Measurements from ENCODE around the gene INTS4.
"Not testable (repeated sequence)": the region's sequence is repeated elsewhere in the genome, so short reads cannot be mapped to it uniquely, and the experiment has no call there.

Gene INTS4

DNA sequence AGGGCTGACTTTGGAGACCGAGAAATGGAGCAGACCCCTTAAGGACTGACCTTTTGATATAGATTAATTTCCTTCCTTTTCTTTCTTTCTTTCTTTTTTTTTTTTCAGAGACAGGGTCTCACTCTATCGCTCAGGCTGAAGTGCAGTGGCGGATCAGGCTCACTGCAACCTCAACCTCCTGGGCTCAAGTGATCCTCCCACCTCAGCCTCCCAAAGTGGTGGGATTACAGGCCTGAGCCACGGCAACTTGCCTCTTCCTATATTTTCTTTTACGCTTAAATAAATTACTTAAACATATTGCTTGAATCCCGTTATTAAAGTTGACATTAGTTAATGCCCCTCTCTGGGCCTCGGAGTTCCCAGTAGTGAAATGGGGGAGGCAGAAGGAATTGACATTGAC, 29.0 kb upstream of the INTS4 start:
- DNase-seq, result no peak

DNA sequence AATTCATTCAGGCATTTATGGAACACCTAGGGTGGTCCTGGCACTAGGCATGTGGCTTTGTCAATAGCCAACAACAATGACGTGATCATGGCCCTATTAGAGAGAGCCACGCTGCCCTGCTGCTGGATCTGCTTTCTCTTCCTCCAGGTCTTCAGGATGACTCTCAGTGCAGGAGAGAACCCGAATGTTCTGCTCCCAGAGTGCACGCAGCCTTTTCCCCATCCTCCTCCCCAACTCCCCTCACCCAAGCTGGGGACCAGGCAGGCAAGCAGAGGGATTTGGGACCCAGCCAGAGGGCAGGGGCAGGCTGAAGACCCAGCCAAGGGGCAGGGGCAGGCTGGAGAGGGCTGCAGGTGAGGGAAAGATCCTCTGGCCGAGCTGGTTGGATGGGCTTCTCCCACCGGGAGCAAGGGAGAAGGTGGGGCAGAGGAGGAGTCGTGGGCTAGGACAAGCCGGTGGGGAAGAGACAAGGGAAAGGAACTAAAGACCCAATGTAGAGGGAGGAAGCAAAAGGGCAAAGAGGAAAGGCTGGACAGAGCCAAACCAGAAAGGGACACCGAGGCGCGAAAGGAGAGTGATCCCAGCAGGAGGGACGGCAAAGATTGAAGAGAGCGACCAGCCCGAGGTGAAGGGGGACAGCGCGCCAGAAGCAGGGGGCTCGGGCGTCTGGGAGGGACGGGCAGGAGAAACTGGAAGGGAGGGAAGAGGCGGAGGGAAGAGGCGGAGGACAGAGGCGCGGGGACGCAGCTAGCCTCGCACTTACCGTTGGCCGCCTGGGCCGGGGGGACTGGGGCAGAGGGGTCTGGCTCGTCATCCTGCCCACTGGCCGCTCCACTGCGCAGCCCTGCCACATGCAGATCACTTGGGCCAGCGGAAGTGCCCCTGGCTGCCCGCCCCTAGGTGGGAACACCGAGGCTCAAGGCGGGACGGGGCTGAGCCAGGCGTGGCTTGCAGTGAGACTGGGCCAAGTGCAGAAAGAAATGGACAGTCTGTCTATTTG, 28.2 kb upstream of the INTS4 start, which contains the start of gene KCTD14:
Gene KCTD14, minus strand, starts transcription at position 880 of the 1,000 bp plus-strand sequence. Its CDS starts 27 bp downstream, at position 853.
- DNase-seq, result peak; percentile 34

DNA sequence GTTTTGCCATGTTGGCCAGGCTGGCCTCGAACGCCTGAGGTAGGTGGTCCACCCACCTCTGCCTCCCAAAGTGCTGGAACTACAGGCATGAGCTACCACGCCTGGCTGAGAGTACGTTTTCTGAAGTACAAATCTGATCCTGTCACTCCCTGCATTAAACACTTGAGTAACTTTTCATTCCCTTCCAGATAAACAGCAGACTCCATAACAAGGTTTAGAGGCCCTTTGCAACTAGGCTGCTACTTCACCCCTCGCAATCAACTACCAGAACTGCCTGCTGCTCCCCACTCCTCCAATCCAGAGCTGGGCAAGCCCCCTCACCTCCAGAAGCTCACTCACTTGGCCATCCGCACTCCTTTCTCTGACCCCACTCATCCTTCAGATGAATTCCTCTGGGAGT, 27.1 kb upstream of the INTS4 start:
- DNase-seq, result no peak

GRCh38 chr11:78020246-78020645, 25.8 kb upstream of the INTS4 start:
- DNase-seq, result no peak

DNA sequence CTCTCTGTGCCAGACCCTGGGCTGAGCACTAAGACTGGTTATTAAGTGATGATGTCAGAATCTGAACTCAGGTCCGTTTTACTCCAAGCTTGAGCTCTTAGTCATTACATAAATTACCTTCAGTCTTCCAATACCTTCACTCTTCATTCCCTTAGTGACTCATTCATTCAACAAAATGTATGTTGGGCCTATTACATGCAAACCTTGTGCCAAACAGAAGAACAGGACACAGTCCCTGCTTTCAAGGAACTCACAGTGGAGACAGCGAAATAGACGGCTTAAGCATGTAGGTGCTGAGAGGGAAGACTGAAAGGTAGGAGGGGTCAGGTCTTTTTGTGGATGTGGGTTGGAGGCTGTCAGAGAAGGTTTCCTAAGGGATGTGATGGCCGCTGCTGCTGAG, 25.3 kb upstream of the INTS4 start:
- no peak for DNase-seq

GRCh38 chr11:78015878-78016277, 21.4 kb upstream of the INTS4 start:
- DNase-seq, result no peak

DNA sequence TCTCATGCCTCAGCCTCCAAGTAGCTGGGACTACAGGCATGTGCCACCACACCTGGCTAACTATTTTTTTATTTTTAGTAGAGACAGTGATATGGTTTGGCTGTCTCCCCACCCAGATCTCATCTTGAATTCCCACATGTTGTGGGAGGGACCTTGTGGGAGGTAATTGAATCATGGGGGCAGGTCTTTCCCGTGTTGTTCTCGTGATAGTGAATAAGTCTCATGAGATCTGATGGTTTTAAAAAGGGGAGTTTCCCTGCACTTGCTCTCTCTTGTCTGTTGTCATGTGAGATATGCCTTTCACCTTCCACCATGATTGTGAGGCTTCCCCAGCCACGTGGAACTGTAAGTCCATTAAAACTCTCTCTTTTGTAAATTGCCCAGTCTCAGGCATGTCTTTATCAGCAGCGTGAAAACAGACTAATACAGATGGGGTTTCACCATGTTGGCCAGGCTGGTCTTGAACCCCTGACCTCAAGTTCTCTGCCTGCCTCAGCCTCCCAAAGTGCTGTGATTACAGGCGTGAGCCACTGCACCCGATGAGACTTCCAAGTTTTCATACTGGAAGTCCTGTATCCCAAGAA, 20.6 kb upstream of the INTS4 start:
- not testable (repeated sequence) for DNase-seq

DNA sequence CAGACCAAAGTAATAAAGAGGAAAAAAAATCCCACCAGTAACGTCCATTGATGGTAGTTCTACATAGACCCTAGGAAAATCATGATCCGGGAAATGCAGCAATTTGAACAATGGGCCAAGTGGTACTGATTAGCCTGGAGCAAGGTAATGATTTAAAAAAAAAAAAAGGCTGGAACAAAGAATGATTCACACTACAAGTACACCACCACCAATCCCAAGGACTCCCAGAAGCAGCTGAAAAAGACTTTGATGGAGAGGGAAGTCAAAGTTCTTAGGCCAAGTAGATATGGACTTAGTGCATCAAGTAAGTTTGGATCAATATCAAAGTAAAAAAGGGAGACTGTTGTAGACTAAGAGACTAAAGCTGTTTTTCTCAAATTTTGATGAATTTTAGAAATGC, 16.8 kb upstream of the INTS4 start:
- no peak for DNase-seq

GRCh38 chr11:78010755-78011154, 16.3 kb upstream of the INTS4 start:
- no peak for DNase-seq

DNA sequence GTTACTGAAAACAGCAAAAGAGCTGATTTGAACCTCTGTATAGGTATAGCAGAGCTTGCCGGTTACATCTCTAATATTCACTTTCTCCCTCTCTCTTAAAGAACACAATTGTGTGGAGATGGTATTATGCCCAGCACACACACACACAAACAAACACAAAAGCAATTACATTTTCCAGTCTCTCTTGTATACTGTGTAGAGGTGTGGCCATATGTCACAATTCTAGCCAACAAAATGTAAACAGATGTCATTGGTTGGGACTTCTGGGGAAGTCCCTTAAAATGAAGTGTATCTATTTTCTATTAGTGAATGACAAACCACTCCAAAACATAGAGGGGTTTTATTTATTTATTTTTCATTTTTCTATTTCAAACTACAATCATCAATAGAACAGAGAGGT, 15.8 kb upstream of the INTS4 start:
- no peak for DNase-seq

DNA sequence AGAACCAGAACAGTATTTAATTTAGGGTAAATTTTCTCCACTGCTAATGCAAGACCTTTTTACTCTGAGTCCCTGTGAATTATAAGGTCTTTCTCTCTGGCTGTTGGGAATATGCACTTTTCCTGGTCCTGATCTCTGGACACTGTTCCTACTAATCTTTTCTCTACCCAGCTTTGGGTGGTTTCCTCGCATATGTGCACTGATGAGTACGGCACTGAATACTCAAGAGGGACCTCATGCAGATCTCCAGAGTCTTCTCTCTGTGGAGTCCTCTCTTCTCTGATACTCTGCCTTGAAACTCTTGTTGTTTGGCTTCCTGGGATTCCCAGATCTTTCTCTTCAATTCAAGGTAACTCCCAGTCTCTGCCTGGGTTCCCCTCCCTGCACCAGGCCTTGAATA, 14.6 kb upstream of the INTS4 start:
- no peak for DNase-seq

GRCh38 chr11:78000193-78000592, 5.7 kb upstream of the INTS4 start:
- DNase-seq, result peak; percentile 79

- no peak for DNase-seq
Observed at GRCh38 chr11:77999446-78000030, 5.1 kb upstream of the INTS4 start.

GRCh38 chr11:77993902-77994301, 566 bp downstream of the INTS4 start:
- no peak for DNase-seq

DNA sequence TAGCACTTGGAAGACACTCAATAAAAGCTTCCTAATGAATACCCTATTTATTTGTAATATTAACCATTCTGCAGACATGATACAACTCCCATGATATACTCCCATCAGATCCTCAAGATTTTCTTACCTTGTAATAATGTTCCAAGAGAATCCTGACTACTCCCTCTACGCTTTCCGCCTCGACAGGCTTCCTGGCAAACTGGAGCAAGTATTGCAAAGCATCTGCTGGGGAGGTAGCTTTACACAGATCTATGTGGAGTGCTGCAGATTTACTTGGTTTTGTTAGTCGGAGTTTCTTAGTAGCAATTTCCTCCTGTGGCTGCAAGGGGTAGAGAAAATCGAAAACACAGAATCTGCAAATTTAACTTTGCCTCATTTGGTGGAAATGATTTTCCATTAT, 3.5 kb downstream of the INTS4 start:
- no peak for DNase-seq

- not testable (repeated sequence) for DNase-seq
Observed at GRCh38 chr11:77986456-77986855, 8.0 kb downstream of the INTS4 start.

DNA sequence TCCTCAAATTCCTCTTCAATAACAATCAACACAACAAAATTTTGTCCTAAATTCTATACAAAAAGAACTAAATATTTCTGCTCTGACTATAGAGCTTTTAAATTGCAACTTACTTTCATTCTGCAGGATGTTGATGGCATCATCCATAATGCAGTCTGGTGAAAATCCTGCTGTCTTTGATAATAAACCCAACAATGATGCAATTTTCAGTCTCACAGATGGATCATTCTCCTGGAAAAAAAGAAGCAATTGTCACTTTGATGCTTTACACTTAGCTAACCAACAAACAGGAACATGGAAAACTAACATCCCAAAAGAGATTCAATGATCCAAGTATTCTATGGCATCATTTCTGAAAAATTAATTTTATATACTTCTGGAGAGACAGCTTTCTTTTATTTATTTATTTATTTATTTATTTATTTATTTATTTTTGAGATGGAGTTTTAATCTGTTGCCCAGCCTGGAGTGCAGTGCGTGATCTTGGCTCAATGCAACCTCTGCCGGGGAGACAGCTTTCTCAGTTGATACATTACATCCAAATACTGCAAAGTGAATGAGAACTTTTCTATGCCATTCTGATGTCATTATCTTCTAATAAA, 13.0 kb downstream of the INTS4 start:
- no peak for DNase-seq

DNA sequence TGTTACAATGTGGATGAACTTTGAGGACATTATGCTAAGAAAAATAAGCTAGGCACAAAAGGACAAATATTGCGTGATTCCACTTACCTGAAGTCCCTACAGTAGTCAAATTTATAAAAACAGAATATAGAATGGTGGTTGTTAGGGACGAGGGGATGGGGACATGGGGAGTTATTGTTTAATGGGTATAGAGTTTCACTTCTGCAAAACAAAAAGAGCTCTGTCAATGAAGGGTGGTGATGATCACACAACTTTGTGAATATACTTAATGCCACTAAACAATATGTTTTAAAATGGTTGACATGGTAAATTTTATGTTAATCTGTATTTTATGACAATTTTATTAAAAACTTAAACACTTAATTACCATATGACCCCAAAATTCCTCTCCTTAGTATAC, 26.1 kb downstream of the INTS4 start:
- no peak for DNase-seq

GRCh38 chr11:77967753-77968152, 26.7 kb downstream of the INTS4 start:
- DNase-seq, result no peak

DNA sequence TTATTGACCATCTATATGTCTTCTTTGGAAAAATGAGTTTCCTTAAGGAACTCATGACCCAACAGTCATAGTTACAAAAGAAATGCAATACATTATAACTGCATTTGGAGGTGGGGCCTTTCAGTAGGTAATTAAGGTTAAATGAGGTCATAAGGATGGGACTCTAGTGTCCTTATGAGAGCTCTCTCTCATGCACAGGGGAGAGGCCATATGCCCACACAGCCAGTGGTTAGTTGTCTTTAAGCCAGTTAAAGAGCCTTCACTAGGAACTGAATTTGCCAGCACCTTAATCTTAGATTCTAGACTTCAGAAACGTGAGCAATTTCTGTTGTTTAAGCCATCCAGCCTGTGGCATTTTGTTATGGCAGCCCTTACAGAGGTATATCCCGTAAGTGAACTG, 27.3 kb downstream of the INTS4 start:
- no peak for DNase-seq

- DNase-seq, result no peak
Observed at GRCh38 chr11:77966338-77966737, 28.1 kb downstream of the INTS4 start.

GRCh38 chr11:77959434-77959833, 35.0 kb downstream of the INTS4 start:
- DNase-seq, result no peak

DNA sequence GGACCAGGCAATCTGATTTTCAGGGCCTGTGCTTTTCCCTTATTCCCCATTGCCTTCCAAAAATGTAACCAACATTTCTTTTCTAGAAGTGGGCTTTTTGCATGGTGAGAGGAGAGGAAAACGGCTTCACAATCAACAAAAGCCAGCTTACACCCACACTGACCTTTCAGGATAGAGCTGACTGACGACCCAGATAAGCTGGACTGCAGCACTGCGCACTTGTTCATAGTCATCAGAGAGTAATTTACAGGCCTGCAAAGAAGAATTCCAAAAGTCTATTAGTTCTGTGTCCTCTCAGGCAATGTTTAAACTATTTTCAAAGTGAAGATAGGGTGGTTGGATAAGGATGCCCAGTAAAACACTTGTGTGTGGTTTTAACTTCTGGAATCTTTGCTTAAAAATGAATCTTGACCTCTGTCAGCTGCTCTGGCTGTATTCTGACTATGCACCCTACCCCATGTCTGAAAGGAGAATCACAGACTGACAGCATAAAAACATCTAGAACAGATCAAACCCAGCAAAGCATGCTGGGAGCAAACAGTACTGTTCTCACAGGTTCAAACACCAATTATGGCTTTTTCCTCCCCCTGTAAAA, 35.8 kb downstream of the INTS4 start:
- not testable (repeated sequence) for DNase-seq
